Left colon (tissue), 2 donors: Measurements from ENCODE around the gene GDPD5. TPM values are rescaled to one million over a fixed set of nuclear protein-coding genes. Genes with fewer than 3 reads are reported as not detected.

Source experiments
- total RNA-seq, 2 donors: library from RNA; stranded (reverse); fragmentation: NEBNext Ultra II Directional; extraction: Animal tissue kit (Norgen Biotek cat#: 25700); gene quantifications; one replicate each; pipeline ENCODE4 v1.2.1, GENCODE V29; 2021
- donor health status: DM: no; HTN: no; CAD: no.
- donor health status: DM: yes; HTN: yes; CAD: no.

GDPD5 gene
- total RNA-seq, 2 donors from 2014 or later, result 3.3 to 4.0 TPM

Other genes with a start within 250 kb of the GDPD5 start
- 10 to 100 TPM; 80.5 to 95.4 TPM for gene ARRB1, start 174.3 kb downstream of the GDPD5 start, total RNA-seq
- 1,000 to 10,000 TPM; 1,894 to 1,934 TPM for gene RPS3, start 126.4 kb downstream of the GDPD5 start, total RNA-seq
- under 1 TPM in 1 of 2 donors, not detected in 1; 0.37 TPM for gene KLHL35, start 92.7 kb downstream of the GDPD5 start, total RNA-seq
- gene SERPINH1, start 36.3 kb upstream of the GDPD5 start, total RNA-seq, result 10 to 100 TPM; 24.0 to 41.5 TPM
- gene MAP6, start 143.1 kb upstream of the GDPD5 start, total RNA-seq, result 1 to 10 TPM in 1 of 2 donors, under 1 TPM in 1; 0.58 to 1.7 TPM
- 100 to 1,000 TPM; 169 to 204 TPM for gene MOGAT2, start 191.9 kb upstream of the GDPD5 start, total RNA-seq
- 1 to 10 TPM; 1.7 to 3.3 TPM for gene DGAT2, start 242.8 kb upstream of the GDPD5 start, total RNA-seq